ENCODE results near the gene SPARC.

Gene SPARC

DNA sequence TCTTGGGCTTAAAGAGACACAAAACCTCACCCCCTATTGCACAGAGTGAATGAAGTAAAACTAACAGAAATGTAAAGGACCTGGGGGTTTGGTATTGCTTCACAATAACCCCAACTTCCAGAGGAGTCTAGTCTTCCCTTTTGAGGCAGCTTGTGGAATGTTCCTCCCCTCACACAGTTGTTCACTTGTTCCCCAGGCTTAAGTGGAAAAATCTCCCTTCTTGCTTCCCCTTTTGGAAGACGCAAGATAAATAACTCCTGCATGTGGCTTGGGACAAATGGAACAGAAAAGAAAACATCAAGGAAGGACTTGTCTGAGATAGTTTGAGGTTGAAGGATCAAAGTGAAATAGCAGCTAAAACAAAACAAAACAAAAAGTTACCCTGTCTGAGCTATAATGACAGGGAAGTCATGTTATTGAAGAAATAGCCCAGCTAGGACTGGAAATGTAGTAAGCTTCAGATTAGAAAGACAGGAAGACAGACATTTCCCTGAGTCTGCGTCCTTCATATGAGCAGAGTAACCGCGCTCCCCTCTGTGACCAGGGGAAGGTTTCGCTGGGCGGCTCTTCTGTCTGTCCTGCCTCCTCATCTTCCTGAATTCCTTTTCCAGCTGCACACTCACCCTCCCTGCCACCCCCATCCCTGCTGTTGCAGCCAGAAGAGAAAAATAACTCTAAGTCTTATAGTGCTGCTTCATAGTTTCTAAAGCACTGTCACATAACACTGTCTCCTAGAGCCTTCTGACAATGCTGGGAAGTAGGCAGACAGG, 8.8 kb downstream of the SPARC start:
- peak in 1 of 2 donors; percentile 61 for DNase-seq

DNA sequence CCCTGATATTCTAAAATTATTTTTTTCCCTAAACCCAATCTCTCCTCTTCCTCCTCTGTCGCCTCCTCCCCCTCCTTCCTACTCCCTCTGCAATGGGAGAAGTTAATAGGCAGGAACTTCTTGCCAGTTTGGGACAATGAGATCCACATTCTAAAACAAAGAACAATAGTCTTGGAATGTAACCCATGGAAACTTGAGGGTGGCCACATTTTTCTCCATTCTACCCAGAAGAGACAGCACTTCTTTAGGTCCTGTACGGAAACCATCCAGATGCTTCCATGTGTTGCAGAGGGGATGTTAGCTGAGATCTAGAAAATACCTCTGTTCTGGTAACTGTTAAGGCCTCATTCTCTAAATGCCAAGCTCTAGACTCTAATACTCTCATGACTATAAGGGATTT, 10.0 kb downstream of the SPARC start:
- DNase-seq, result no peak

GRCh38 chr5:151676314-151676712, 10.4 kb downstream of the SPARC start:
- no peak for DNase-seq

DNA sequence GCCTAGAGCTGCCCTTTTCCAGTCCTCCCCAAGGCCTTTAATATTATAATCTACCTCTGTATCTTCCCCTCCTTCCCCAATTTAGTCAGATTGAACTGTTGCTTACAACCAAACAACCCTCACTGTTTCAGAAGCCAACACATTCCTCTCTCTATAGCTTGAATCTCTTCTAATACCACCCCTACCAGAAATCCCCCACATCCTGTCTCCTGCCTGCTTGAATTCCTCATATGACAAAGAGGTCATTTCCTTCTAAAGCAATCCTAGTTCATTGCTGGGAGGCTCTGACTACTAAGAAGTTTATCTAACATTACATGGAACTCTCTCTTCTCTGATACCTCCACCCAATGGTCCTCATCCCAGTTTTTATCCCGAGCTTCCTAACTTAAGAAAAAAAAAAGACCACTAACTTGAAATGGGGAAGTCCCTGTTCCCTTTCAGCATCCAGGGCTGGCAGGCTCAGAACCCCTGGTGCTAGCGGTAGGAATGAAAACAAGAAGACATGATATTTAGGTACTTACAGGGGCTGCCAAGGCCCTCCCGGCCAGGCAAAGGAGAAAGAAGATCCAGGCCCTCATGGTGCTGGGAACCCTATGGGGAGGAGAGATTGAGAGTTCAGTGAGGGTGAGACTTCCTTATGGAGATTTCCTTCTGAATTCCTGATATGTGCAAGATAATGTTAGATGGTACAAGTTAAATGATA, 11.0 kb downstream of the SPARC start:
- peak in 1 of 2 donors; percentile 36 for DNase-seq

DNA sequence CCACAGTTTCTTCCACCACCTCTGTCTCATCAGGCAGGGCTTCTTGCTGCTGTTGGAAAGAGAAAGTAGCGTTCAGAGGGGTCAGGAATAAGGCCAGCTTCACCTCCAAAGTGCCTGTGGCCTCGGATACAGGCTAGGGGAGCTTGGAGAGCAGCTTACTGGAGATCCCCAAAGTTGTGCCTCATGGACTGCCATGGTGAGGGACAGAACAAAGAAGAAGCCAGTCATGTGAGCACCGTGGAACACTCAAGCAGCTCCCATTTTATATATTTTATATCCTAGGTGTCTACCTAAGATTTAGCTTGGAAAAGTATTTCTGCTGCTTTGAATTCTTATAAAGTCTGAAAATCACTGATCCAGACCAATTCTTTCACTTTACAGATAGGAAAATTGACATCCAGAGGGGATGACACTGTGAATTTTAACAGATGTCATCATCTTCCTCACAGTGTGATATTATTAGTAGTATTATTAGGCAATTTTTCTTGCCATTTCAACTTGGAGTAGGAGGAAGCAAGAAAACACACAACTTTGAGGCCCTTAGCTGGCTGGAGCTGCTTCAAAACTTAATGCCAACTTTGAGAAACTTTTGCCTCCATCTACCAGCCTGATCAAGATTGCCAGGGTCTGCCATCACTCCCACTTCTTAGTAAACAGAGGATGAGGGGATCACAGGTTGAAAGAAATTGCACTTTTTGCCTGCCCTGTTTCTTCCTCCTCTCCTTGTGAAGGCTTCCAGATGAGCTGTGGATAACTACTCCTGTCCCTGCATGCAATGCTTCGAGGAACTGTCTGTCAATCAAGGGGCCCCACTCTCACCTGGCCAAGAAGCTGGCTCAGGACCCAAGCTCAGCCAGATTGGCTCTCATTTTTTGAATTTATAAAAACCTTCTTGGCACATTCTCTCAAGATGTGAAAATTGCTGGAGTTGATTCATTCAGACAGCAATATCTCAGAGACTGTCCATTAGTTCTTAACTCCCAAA, 11.8 kb downstream of the SPARC start:
- no peak for DNase-seq

- DNase-seq, result no peak
Observed at GRCh38 chr5:151673421-151673820, 13.3 kb downstream of the SPARC start.

DNA sequence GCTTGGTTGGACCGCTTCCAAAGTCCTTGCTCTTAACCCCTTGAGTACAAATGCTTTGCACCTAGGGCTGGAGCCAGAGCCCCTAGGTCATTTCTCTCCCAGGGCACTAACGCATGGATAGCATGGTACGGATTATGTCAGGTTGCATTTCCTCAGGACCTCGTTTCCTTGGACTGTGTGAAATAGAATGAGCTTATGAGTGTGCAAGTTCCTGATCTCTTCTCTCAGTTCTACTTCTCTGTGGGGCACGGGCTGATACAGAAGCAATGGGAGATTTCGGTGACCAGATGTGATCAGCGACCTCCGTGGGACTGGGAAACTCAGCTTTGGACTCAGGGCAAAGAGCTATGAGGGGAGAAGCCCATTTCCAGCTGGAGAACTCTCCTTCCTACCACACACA, 14.2 kb downstream of the SPARC start:
- no peak for DNase-seq

GRCh38 chr5:151671950-151672349, 14.8 kb downstream of the SPARC start:
- no peak for DNase-seq

DNA sequence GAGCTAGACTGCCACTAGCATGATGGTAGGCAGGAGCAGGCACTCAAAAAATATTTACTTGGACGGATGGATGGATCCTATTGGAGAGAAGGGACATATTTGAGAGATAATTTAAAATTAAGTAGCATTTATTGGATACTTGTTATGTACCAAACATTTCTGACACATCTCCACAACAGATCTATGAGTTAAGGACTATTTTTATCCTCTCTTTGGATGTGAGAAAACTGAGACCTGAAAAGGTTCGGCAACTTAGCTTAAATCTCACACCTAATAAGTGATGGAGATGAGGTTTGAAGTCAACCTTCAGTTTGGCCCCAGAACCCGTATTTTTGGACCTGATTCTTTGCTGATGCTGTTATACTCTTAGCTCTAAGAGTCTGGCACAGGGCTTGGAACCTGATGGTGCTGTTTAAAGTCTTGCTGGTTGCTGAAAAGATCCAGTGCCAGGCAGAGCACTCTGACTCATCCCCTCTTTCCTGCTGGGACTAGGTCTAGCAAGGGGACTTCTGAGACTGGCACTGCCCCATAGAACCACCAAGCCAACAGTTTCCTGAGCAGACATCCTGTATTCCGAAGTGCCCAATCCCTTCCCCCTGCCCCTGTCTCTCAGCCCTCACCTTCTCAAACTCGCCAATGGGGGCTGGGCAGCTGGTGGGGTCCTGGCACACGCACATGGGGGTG, 15.6 kb downstream of the SPARC start:
- peak in 1 of 2 donors; percentile 88 for DNase-seq

DNA sequence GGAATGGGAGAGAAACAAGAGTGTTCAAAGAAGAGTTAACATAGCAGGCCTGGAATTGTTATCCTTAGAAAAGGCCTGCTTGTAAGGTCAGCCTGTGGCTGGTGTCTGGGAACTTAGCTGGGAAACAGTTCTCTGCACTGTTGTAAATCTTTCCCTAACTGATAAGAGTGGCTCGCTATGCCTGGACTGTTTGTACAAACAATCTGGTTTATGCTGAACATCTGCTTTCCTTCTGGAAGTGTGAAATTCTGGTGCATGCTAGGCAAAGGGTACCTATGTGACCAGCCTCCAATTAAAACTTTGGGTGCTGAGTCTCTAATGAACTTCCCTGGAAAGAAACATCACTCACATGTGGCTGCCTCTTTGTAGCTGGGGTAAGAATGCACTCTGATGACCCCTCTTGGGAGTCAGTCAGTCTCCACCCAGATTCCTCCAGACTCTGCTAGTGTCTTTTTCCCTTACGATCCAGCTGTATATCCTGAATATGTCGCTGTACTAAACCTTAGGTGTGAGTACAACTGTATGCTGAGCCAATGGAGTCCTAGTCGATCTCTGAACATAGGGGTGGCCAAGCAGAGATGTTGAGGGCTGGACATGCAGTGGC, 16.5 kb downstream of the SPARC start:
- DNase-seq, result no peak

GRCh38 chr5:151667083-151667482, 19.6 kb downstream of the SPARC start:
- DNase-seq, result no peak

GRCh38 chr5:151665613-151666012, 21.1 kb downstream of the SPARC start:
- DNase-seq, result no peak

DNA sequence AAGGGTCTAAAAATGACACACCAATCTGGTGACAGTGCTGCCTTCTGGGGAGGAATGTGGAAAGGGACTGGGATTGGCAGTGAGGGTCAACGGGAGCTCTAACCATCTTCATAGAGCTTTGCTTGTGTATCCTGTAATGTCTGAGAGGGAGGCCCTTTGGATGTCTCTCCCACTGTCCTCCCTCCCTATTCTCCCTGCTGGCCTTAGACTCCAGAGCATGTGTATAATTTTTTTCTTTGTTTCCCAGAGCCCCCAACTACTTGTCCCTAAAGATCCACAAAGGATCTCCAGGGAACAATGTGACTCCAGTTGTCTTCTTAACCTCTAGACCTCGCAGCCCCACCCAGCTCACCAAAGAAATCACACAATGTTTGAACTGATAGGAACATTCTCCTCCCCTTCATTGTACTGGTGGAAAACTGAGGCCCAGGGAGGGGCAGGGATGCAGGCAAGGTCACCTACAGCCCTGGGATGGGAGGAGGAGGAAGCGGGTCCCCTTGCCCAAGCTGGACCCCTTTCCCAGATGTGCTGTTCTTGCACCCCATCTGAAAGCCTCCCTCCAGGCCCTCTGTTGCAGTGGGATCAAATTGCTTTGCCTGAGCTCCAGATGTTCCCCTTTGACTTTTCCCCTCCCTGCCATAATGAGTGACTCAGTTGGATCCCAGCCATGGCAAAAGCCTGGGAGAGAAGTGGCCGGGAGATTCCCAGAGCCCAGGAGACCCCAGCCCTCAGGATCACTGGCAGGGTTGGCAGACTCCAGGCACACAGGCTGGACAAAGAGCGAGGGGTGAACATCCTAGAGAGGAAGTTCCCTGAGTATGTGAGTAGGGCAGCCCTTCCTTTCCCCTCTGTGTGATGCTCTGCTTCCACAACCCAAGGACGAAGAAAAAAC, 21.8 kb downstream of the SPARC start:
- DNase-seq, result no peak

- peak in 1 of 2 donors; percentile 35 for DNase-seq
Observed at GRCh38 chr5:151663617-151664293, 23.0 kb downstream of the SPARC start.

- no peak for DNase-seq
Observed at GRCh38 chr5:151662805-151663204, 23.9 kb downstream of the SPARC start.

GRCh38 chr5:151661968-151662732, 24.6 kb downstream of the SPARC start:
- DNase-seq, result no peak

DNA sequence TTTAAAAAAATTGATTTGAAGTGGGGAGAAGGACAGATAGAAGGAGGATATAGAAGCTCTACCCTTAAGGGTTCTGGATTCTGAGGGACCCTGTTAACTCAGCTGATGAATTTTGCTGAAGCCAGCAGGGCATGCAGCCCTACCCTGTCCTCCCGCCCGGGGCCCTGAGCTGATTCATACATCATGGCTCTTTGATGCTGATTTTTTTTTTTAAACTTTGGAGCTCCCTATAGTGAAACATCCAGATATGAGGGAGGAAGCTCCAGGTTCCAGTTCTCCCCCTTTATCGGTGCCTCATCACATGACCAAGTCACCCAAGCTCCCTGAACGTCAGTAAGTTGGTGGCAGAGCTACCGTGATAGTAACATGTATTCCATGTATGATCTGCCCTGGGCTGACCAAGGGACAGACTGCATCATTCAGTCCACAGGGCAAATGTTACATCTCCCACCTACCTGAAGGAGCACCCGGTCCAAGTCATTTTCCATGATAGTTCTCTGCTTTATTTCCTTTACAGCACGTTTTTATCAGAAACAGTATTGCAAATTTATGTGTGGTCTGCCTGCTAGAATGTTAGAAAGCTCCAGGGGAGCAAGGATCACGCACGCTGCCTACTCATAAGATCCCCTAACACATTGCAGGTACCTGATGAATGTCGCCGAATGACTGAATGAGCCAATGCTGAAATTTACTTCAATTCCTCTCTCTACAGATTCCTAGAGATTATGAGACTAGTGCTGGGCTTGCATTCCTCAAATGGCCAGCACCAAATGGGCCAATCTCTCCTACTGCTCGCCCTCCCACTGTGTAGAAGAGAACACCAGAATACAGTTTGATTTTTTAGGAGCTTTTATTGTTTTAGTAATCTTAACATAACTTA, 25.9 kb downstream of the SPARC start:
- no peak for DNase-seq

- peak; percentile 66 to 78 for DNase-seq
Observed at GRCh38 chr5:151659001-151659754, 27.5 kb downstream of the SPARC start.

Data from bone marrow (tissue), 2 donors.